Suprapubic skin (tissue), 4 donors: Measurements from ENCODE around the gene CCDC57. TPM values are rescaled to one million over a fixed set of nuclear protein-coding genes. Genes with fewer than 3 reads are reported as not detected.
"Not testable (repeated sequence)": the region's sequence is repeated elsewhere in the genome, so short reads cannot be mapped to it uniquely, and the experiment has no call there.

Experiments
- DNase-seq, 2 donors: peaks; one replicate each; pipeline ENCODE4 v3.0.0-alpha.2; 2019; ENCODE audit warnings: low spot score in 2 of 2
- H3K27ac ChIP-seq: fragments of 200-600 bp; sonication (generic); one replicate; pipeline ENCODE4 v1.5.1; 2019
- H3K27me3 ChIP-seq: fragments of 200-600 bp; sonication (generic); one replicate; pipeline ENCODE4 v1.5.1; 2019
- H3K36me3 ChIP-seq: fragments of 200-600 bp; sonication (generic); one replicate; pipeline ENCODE4 v1.5.1; 2019
- H3K4me1 ChIP-seq: fragments of 200-600 bp; sonication (generic); one replicate; pipeline ENCODE4 v1.5.1; 2019
- H3K4me3 ChIP-seq: fragments of 200-600 bp; sonication (generic); one replicate; pipeline ENCODE4 v1.5.1; 2019; ENCODE audit warnings: mild to moderate bottlenecking
- H3K9me3 ChIP-seq: fragments of 200-600 bp; sonication (generic); one replicate; pipeline ENCODE4 v1.5.1; 2019
- CTCF ChIP-seq, 2 donors: fragments of 200-600 bp in 1 of 2; fragments of 450-650 bp in 1 of 2; sonication (generic) in 1 of 2; IDR thresholded peaks; one replicate each; pipeline ENCODE4 v1.5.1; 2016 to 2019; ENCODE audit warnings: antibody characterized with exemption in 2 of 2, mild to moderate bottlenecking in 1 of 2, moderate library complexity in 1 of 2
- EP300 ChIP-seq: sonication (generic); formaldehyde crosslinking; IDR thresholded peaks from one replicate; pipeline ENCODE4 v1.6.1; 2017; ENCODE audit warnings: antibody characterized with exemption
- POLR2A ChIP-seq, 2 donors: fragments of 450-650 bp; IDR thresholded peaks; one replicate each; pipeline ENCODE4 v1.6.1; 2017; ENCODE audit warnings: antibody characterized with exemption in 2 of 2, mild to moderate bottlenecking in 2 of 2, moderate library complexity in 2 of 2
- POLR2AphosphoS5 ChIP-seq, 3 donors: sonication (generic); formaldehyde crosslinking; IDR thresholded peaks; one replicate each; pipeline ENCODE4 v1.6.1; 2017; ENCODE audit warnings: antibody characterized with exemption in 3 of 3
- WGBS: methylation state at CpG from one replicate; pipeline ENCODE4 v1.1.5; 2018; 5-methylcytosine and 5-hydroxymethylcytosine counted together
- total RNA-seq, 4 donors: library from RNA; depleted of rRNA; stranded (reverse); fragments of >200 nt; gene quantifications; one replicate each; pipeline ENCODE4 v1.1.0, GENCODE V29; 2016

Gene CCDC57
- total RNA-seq, 4 donors from 2014 or later = 16.1 to 29.8 (median 20.3) TPM

GRCh38 chr17:82215972-82216300 lies 3.3 kb upstream of the CCDC57 start:
- Histone ChIP-seq H3K4me3 (no peak overlapping the region), H3K9me3 (no peaks in the 10 kb centered on the region), H3K4me1 (peaks cover 52% of the 10 kb centered on the region), H3K27me3 (no peaks in the 10 kb centered on the region), H3K27ac (peak overlapping the region; percentile 42), H3K36me3 (no peaks in the 10 kb centered on the region)
- DNase-seq = peak in 1 of 2 donors; percentile 60
- 79% methylated on average over 12 of the region's 12 CpGs for WGBS
- TF ChIP-seq EP300 (no peak), POLR2AphosphoS5 (IDR thresholded peaks at IDR 0.05) (no peak)

- Histone ChIP-seq H3K27ac (no peak overlapping the region), H3K4me3 (no peak overlapping the region), H3K36me3 (no peaks in the 10 kb centered on the region), H3K9me3 (no peaks in the 10 kb centered on the region), H3K4me1 (peaks cover 52% of the 10 kb centered on the region), H3K27me3 (no peaks in the 10 kb centered on the region)
- no peak for TF ChIP-seq POLR2AphosphoS5 (IDR thresholded peaks at IDR 0.05)
- no peak for TF ChIP-seq EP300
- no peak for TF ChIP-seq POLR2A (IDR thresholded peaks at IDR 0.05)
- TF ChIP-seq CTCF (IDR thresholded peaks at IDR 0.05) = no peak
- peak in 1 of 2 donors; percentile 68 for DNase-seq
- WGBS = 68% methylated on average over 12 of the region's 25 CpGs
These were observed 2.7 kb upstream of the CCDC57 start for GRCh38 chr17:82215095-82215971.

GRCh38 chr17:82214012-82214628 lies 1.5 kb upstream of the CCDC57 start:
- Histone ChIP-seq H3K36me3 (no peaks in the 10 kb centered on the region), H3K4me1 (peaks cover 52% of the 10 kb centered on the region), H3K9me3 (no peaks in the 10 kb centered on the region), H3K4me3 (no peak overlapping the region), H3K27me3 (no peaks in the 10 kb centered on the region), H3K27ac (no peak overlapping the region)
- WGBS = 82% methylated on average over 9 of the region's 11 CpGs
- no peak for TF ChIP-seq POLR2A (IDR thresholded peaks at IDR 0.05)
- TF ChIP-seq CTCF (IDR thresholded peaks at IDR 0.05) = no peak
- TF ChIP-seq POLR2AphosphoS5 (IDR thresholded peaks at IDR 0.05) = no peak
- no peak for TF ChIP-seq EP300
- no peak for DNase-seq

- Histone ChIP-seq H3K4me1 (peaks cover 52% of the 10 kb centered on the region), H3K36me3 (no peaks in the 10 kb centered on the region), H3K4me3 (peak overlapping the region; percentile 91), H3K27me3 (no peaks in the 10 kb centered on the region), H3K9me3 (no peaks in the 10 kb centered on the region), H3K27ac (peak overlapping the region; percentile 75)
- DNase-seq = peak in 1 of 2 donors; percentile 77
- 40% methylated on average over 8 of the region's 37 CpGs for WGBS
- no peak for TF ChIP-seq POLR2A (IDR thresholded peaks at IDR 0.05)
- no peak for TF ChIP-seq CTCF (IDR thresholded peaks at IDR 0.05)
- TF ChIP-seq POLR2AphosphoS5 (IDR thresholded peaks at IDR 0.05) = no peak
- TF ChIP-seq EP300 = no peak
These were observed 789 bp upstream of the CCDC57 start for GRCh38 chr17:82213251-82214011.

- not testable (repeated sequence) for DNase-seq, H3K27me3 ChIP-seq, H3K9me3 ChIP-seq, H3K4me3 ChIP-seq, H3K36me3 ChIP-seq, H3K27ac ChIP-seq
- peaks cover 39% of the 10 kb centered on the region for H3K4me1 ChIP-seq
- 96% methylated on average over 11 of the region's 11 CpGs for WGBS
These were observed 2.0 kb downstream of the CCDC57 start for GRCh38 chr17:82210655-82211054.
